DOHH2 (cell line): ENCODE measurements around the gene ATG2B.

Source experiments
- H3F3A ChIP-seq: fragments of 200-600 bp; sonication (generic), shearing (Covaris generic); 2 replicates; pipeline ENCODE4 v1.6.0; 2016; ENCODE audit warnings: antibody characterized with exemption, mild to moderate bottlenecking; ENCODE audit not compliant: control insufficient read depth, insufficient read depth
- H3K27ac ChIP-seq: fragments of 200-600 bp; sonication (generic); 2 replicates; pipeline ENCODE4 v1.5.1; 2014; ENCODE audit warnings: low read depth, mild to moderate bottlenecking, low read length, moderate library complexity
- H3K27me3 ChIP-seq: fragments of 200-600 bp; sonication (generic); 2 replicates; pipeline ENCODE4 v1.6.1; 2014; ENCODE audit warnings: mild to moderate bottlenecking, low read length, mixed read lengths; ENCODE audit not compliant: control insufficient read depth
- H3K36me3 ChIP-seq: fragments of 200-600 bp; sonication (generic); 2 replicates; pipeline ENCODE4 v1.6.1; 2014; ENCODE audit warnings: mild to moderate bottlenecking, low read length, moderate library complexity, mixed read lengths; ENCODE audit not compliant: control insufficient read depth
- H3K4me1 ChIP-seq: fragments of 200-600 bp; sonication (generic); 2 replicates; pipeline ENCODE4 v1.6.1; 2014; ENCODE audit warnings: mild to moderate bottlenecking, low read length, mixed read lengths; ENCODE audit not compliant: control insufficient read depth
- H3K4me2 ChIP-seq: fragments of 200-600 bp; sonication (generic); 2 replicates; pipeline ENCODE4 v1.6.0; 2014; ENCODE audit warnings: mild to moderate bottlenecking, low read length, moderate library complexity
- H3K4me3 ChIP-seq: fragments of 200-600 bp; sonication (generic); 2 replicates; pipeline ENCODE4 v1.5.1; 2014; ENCODE audit warnings: mild to moderate bottlenecking, low read length, mixed read lengths
- H3K79me2 ChIP-seq: fragments of 200-600 bp; sonication (generic); 2 replicates; pipeline ENCODE4 v1.6.1; 2014; ENCODE audit warnings: mild to moderate bottlenecking, low read length, mixed read lengths; ENCODE audit not compliant: control insufficient read depth
- H3K9me2 ChIP-seq: fragments of 200-600 bp; sonication (generic); replicated peaks from 2 replicates; pipeline ENCODE4 v1.6.1; 2014; ENCODE audit warnings: mild to moderate bottlenecking, low read length, mixed read lengths; ENCODE audit not compliant: control insufficient read depth
- H3K9me3 ChIP-seq: fragments of 200-600 bp; sonication (generic); 2 replicates; pipeline ENCODE4 v1.6.1; 2014; ENCODE audit warnings: antibody characterized with exemption, low read length, mixed read lengths; ENCODE audit not compliant: control insufficient read depth, insufficient read depth
- H4K20me1 ChIP-seq: fragments of 200-600 bp; sonication (generic); 2 replicates; pipeline ENCODE4 v1.6.0; 2014; ENCODE audit warnings: low read depth, mild to moderate bottlenecking, antibody characterized with exemption, low read length, moderate library complexity; ENCODE audit not compliant: control insufficient read depth, insufficient read depth
- CTCF ChIP-seq: fragments of 200-600 bp; sonication (generic); IDR thresholded peaks from one replicate; pipeline ENCODE4 v1.5.1; 2014; ENCODE audit warnings: antibody characterized with exemption, mild to moderate bottlenecking, low read depth, low read length; ENCODE audit not compliant: poor library complexity, severe bottlenecking
- EZH2phosphoT487 ChIP-seq: fragments of 200-600 bp; sonication (generic); IDR thresholded peaks from 2 replicates; pipeline ENCODE4 v1.6.1; 2017; ENCODE audit warnings: borderline replicate concordance, mild to moderate bottlenecking, antibody characterized with exemption, low read length, moderate library complexity, mixed read lengths

ATG2B gene

GRCh38 chr14:96275177-96276112 is 87.7 kb downstream of the ATG2B start:
- Histone ChIP-seq H3K4me2 (no peak overlapping the region), H3K9me2 (no peaks in the 10 kb centered on the region), H3K27ac (no peak overlapping the region), H3F3A (no peaks in the 10 kb centered on the region), H3K9me3 (no peaks in the 10 kb centered on the region), H3K4me1 (no peaks in the 10 kb centered on the region), H4K20me1 (no peaks in the 10 kb centered on the region), H3K79me2 (no peaks in the 10 kb centered on the region), H3K27me3 (peaks cover 5% of the 10 kb centered on the region; the same call in 1 of the 2 replicates), H3K36me3 (no peaks in the 10 kb centered on the region), H3K4me3 (no peak overlapping the region)
- TF ChIP-seq EZH2phosphoT487, result no peak
- peak; percentile 92 for TF ChIP-seq CTCF

GRCh38 chr14:96274543-96274942 is 88.6 kb downstream of the ATG2B start:
- TF ChIP-seq CTCF (no peak), EZH2phosphoT487 (no peak)
- Histone ChIP-seq H3K9me2 (no peaks in the 10 kb centered on the region), H3K27ac (no peak overlapping the region), H3K4me1 (no peaks in the 10 kb centered on the region), H3K9me3 (no peaks in the 10 kb centered on the region), H3K4me3 (no peak overlapping the region), H3K27me3 (peaks cover 5% of the 10 kb centered on the region; the same call in 1 of the 2 replicates), H3K36me3 (no peaks in the 10 kb centered on the region), H3K79me2 (no peaks in the 10 kb centered on the region), H4K20me1 (no peaks in the 10 kb centered on the region), H3F3A (no peaks in the 10 kb centered on the region), H3K4me2 (no peak overlapping the region)

GRCh38 chr14:96274122-96274521 is 89.0 kb downstream of the ATG2B start:
- no peaks in the 10 kb centered on the region for H3K9me2 ChIP-seq

More at GRCh38 chr14:96274122-96274521, 89.0 kb downstream of the ATG2B start:
- H3K9me3 ChIP-seq, result no peaks in the 10 kb centered on the region
- H3K4me2 ChIP-seq, result no peak overlapping the region
- H3F3A ChIP-seq, result no peaks in the 10 kb centered on the region
- H4K20me1 ChIP-seq, result no peaks in the 10 kb centered on the region
- peaks cover 5% of the 10 kb centered on the region; the same call in 1 of the 2 replicates for H3K27me3 ChIP-seq
- no peaks in the 10 kb centered on the region for H3K79me2 ChIP-seq
- no peaks in the 10 kb centered on the region for H3K36me3 ChIP-seq
- TF ChIP-seq EZH2phosphoT487 (no peak), CTCF (no peak)
- no peak overlapping the region for H3K4me3 ChIP-seq
- H3K4me1 ChIP-seq, result no peaks in the 10 kb centered on the region
- H3K27ac ChIP-seq, result no peak overlapping the region
